Cardiac muscle cell (in vitro differentiated cells and primary cell): ENCODE data around the gene SFT2D1. TPM values are rescaled to one million over a fixed set of nuclear protein-coding genes. Genes with fewer than 3 reads are reported as not detected.
"Not testable (repeated sequence)": the region's sequence is repeated elsewhere in the genome, so short reads cannot be mapped to it uniquely, and the experiment has no call there.

ENCODE experiments used
- DNase-seq, 2 donors: peaks; one replicate each; pipeline versions ENCODE4 v3.0.0 to v3.0.0-alpha.2; 2010 to 2017; ENCODE audit warnings: low read depth in 1 of 2, low spot score in 1 of 2
- H3K27ac ChIP-seq: fragments of 200-600 bp; sonication (generic); 2 replicates; pipeline ENCODE4 v1.5.1; 2016
- H3K27me3 ChIP-seq: fragments of 200-600 bp; sonication (generic); 2 replicates; pipeline ENCODE4 v1.6.0; 2016; ENCODE audit warnings: control low read depth
- H3K36me3 ChIP-seq: fragments of 200-600 bp; sonication (generic); 2 replicates; pipeline ENCODE4 v1.5.1; 2016; ENCODE audit warnings: control low read depth
- H3K4me1 ChIP-seq: fragments of 200-600 bp; sonication (generic); 2 replicates; pipeline ENCODE4 v1.8.1; 2017; ENCODE audit warnings: low read depth, mild to moderate bottlenecking, mixed run types
- H3K4me3 ChIP-seq: fragments of 200-600 bp; sonication (generic); 2 replicates; pipeline ENCODE4 v1.5.1; 2016; ENCODE audit warnings: mild to moderate bottlenecking
- H3K9me3 ChIP-seq: fragments of 200-600 bp; sonication (generic); 2 replicates; pipeline ENCODE4 v1.5.1; 2017; ENCODE audit warnings: low read depth, mild to moderate bottlenecking, control low read depth
- CTCF ChIP-seq: IDR thresholded peaks from 2 replicates; pipeline ENCODE4 v1.5.1; 2012; ENCODE audit warnings: low read depth, mild to moderate bottlenecking, low read length
- polyA plus RNA-seq: library from polyadenylated mRNA; unstranded; fragments of >200 nt; fragmentation: Nextera tagmentation; extraction: Ambion mirVana; gene quantifications from 2 replicates; pipeline ENCODE4 v1.2.1, GENCODE V29; 2016
- total RNA-seq: library from RNA; depleted of rRNA; stranded (reverse); fragments of >200 nt; gene quantifications from 2 replicates; pipeline ENCODE4 v1.2.3, GENCODE V29; 2016

The SFT2D1 gene
- total and polyA plus RNA-seq, 2 experiments from 2014 or later, result 36.4 to 63.3 TPM

GRCh38 chr6:166365806-166366205 is 23.5 kb upstream of the SFT2D1 start:
- no peak for DNase-seq

GRCh38 chr6:166365221-166365620 is 22.9 kb upstream of the SFT2D1 start:
- H3K4me1 ChIP-seq, result peaks cover 21% of the 10 kb centered on the region
- no peaks in the 10 kb centered on the region for H3K9me3 ChIP-seq
- peak overlapping the region; percentile 96 for H3K27ac ChIP-seq
- H3K4me3 ChIP-seq, result no peak overlapping the region
- DNase-seq, result peak in 1 of 2 donors; percentile 46
- H3K27me3 ChIP-seq, result no peaks in the 10 kb centered on the region
- TF ChIP-seq CTCF, result no peak
- no peaks in the 10 kb centered on the region for H3K36me3 ChIP-seq

More at GRCh38 chr6:166365806-166366205, 23.5 kb upstream of the SFT2D1 start:
- no peaks in the 10 kb centered on the region for H3K36me3 ChIP-seq
- peaks cover 21% of the 10 kb centered on the region for H3K4me1 ChIP-seq
- no peaks in the 10 kb centered on the region for H3K9me3 ChIP-seq
- H3K27me3 ChIP-seq, result no peaks in the 10 kb centered on the region
- H3K4me3 ChIP-seq, result no peak overlapping the region
- peak overlapping the region; percentile 96 for H3K27ac ChIP-seq
- TF ChIP-seq CTCF, result no peak

GRCh38 chr6:166364456-166364855 is 22.1 kb upstream of the SFT2D1 start:
- Histone ChIP-seq H3K9me3 (no peaks in the 10 kb centered on the region), H3K27me3 (no peaks in the 10 kb centered on the region), H3K4me1 (peaks cover 21% of the 10 kb centered on the region), H3K27ac (peak overlapping the region; percentile 96), H3K4me3 (no peak overlapping the region), H3K36me3 (no peaks in the 10 kb centered on the region)
- DNase-seq, result peak in 1 of 2 donors; percentile 76
- no peak for TF ChIP-seq CTCF

- not testable (repeated sequence) for DNase-seq, H3K36me3 ChIP-seq, H3K4me3 ChIP-seq, H3K9me3 ChIP-seq, H3K27me3 ChIP-seq
- peak overlapping the region; percentile 96 for H3K27ac ChIP-seq
- H3K4me1 ChIP-seq, result peaks cover 21% of the 10 kb centered on the region
Measured at GRCh38 chr6:166362427-166362826, 20.1 kb upstream of the SFT2D1 start.

GRCh38 chr6:166361077-166361429 is 18.7 kb upstream of the SFT2D1 start:
- H3K36me3 ChIP-seq, result no peaks in the 10 kb centered on the region
- no peaks in the 10 kb centered on the region for H3K9me3 ChIP-seq
- no peak overlapping the region for H3K27ac ChIP-seq
- no peak for TF ChIP-seq CTCF
- no peak overlapping the region for H3K4me3 ChIP-seq
- DNase-seq, result peak in 1 of 2 donors; percentile 85
- H3K27me3 ChIP-seq, result no peaks in the 10 kb centered on the region
- H3K4me1 ChIP-seq, result peaks cover 19% of the 10 kb centered on the region

- H3K4me3 ChIP-seq, result no peak overlapping the region
- H3K27me3 ChIP-seq, result no peaks in the 10 kb centered on the region
- peaks cover 13% of the 10 kb centered on the region for H3K4me1 ChIP-seq
- no peak for TF ChIP-seq CTCF
- H3K36me3 ChIP-seq, result no peaks in the 10 kb centered on the region
- no peaks in the 10 kb centered on the region for H3K9me3 ChIP-seq
- DNase-seq, result peak in 1 of 2 donors; percentile 37
- H3K27ac ChIP-seq, result no peak overlapping the region
Measured at GRCh38 chr6:166360243-166361076, 18.1 kb upstream of the SFT2D1 start.
